Activated gamma-delta T cell (primary cell): ENCODE results near the gene NUP43.
"Not testable (repeated sequence)": the region's sequence is repeated elsewhere in the genome, so short reads cannot be mapped to it uniquely, and the experiment has no call there.

ENCODE experiments used
- DNase-seq: peaks from one replicate; lab custom pipeline; 2025; lab: John Stamatoyannopoulos, UW
- total RNA-seq, 2 donors: gene quantifications; one replicate each; lab custom pipeline; 2026; lab: John Stamatoyannopoulos, UW

The NUP43 gene, protein sequence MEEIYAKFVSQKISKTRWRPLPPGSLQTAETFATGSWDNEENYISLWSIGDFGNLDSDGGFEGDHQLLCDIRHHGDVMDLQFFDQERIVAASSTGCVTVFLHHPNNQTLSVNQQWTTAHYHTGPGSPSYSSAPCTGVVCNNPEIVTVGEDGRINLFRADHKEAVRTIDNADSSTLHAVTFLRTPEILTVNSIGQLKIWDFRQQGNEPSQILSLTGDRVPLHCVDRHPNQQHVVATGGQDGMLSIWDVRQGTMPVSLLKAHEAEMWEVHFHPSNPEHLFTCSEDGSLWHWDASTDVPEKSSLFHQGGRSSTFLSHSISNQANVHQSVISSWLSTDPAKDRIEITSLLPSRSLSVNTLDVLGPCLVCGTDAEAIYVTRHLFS
- 53.8 to 75.5 reads per million in 2 donors for total RNA-seq

GRCh38 chr6:149746147-149746946, at the start of gene NUP43:
Gene NUP43 (minus strand): TSS chr6:149746529. CDS start chr6:149746495, 34 bp downstream.
- DNase-seq: peak; percentile 40

DNA sequence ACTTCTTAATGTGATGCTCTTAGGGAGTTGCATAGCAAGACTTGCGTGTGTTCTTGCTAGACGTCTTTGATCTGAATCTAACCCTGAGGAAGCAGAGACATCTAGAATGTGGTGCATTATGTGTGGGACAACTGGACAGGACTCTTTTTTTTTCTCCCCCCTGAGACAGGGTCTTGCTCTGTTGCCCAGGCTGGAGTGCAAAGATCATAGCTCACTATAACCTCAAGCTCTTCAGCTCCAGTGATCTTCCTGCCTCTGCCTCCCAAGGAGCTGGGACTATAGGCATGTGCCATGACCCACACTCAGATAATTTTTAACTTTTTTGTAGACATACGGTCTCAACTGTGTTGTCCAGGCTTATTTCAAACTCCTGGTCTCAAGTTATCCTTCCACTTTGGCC, 37.2 kb upstream of the NUP43 start:
- DNase-seq: no peak

DNA sequence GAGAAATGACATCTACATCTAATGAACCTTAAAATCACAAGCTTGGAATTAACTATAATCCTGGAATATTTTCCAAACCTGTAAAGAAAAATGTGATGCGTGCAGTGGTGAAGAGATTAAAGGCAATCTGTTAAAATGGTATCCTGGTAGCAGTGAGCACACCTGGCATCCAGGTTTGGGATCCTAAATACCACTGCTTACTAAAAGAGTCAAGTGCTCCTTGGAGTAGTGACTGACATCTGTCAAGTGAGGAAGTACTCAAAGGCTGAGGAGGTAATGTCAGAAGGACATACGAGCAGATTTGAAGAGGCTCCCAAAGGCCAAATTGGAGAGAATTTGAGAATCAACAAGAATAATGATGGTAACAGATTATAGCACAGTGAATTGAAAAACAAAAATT, 36.0 kb upstream of the NUP43 start:
- no peak for DNase-seq

- no peak for DNase-seq
These were observed 35.4 kb upstream of the NUP43 start for GRCh38 chr6:149781715-149782114.

GRCh38 chr6:149779644-149779963, 33.3 kb upstream of the NUP43 start:
- DNase-seq: no peak

DNA sequence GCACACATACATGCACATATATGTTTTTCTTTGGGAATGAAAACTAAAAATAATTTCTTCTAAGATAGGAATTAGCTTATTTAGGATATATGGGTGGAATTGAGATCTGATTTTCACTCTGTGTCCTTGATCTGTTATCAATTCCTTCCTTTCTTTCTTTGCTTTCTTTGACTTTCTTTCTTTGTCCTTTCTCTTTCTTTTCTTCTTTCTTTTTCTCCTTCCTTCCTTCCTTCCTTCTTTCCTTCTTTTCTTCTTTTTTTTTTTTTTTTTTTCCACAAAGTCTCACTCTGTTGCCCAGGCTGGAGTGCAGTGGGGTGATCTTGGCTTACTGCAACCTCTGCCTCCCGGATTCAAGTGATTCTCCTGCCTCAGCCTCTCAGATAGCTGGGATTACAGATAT, 31.3 kb upstream of the NUP43 start:
- DNase-seq: no peak

DNA sequence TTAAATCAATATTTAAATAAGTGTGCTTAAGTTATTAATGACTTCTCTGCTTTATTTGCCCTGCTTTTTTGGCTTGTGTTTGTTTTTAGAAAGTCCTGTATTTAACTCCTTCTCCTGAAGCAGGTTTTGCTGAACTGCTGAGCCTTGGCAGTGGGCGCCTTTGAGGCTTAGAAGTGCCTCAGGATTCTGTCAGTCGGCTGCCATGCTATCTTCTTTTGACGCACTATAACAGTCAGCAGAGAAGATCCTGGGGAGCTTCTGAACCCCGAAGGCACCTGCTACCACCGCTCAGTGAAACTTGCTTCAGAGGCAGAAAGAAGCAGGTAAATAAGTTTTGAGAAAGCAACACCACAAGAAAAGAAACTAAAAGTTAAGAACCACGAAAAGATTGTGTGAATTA, 25.6 kb upstream of the NUP43 start:
- DNase-seq: no peak

DNA sequence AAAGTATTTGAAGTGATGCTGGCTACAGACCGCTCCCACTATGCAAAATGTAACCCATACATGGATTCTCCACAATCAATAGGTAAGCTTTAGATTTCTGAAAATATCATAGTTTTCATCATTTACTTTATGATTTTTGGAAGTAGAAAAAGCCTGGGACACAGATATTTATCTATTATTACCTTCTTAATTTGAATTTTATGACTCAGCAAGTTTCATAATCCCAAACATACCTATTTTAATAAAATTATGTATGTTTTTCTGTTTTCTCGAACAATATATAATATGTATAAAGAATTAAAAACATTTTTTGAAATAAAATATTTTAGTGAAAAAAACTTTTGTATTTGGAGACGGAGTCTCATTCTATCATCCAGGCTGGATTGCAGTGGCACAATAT, 24.9 kb upstream of the NUP43 start:
- no peak for DNase-seq

GRCh38 chr6:149769676-149770075, 23.3 kb upstream of the NUP43 start:
- DNase-seq: no peak

DNA sequence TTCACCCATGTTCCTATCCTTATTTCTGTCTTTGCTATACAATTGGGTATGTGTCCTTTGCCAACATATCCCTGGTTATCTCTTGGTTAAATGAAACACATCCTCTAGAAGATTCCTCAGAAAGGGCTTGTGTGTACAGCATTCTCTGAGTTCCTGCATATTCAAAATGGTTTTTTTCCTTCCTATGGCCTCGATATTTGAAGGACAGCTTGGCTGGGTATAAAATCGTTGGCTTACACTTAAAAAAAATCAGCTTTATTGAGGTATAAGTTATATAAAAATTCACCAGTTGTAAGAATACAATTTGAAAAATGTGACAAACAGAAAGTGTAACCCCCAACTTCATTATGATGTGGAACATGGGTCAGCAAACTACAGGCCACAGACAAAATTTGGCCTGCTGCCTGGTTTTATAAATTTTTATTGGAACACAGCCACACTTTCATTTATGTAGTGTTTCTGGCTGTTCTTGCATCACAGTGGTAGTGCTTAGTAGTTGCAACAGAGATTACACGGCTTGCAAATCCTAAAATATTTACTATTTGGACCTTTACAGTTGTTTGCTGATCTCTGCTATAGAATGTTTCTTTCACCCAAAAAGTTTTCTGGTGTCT, 19.9 kb upstream of the NUP43 start:
- DNase-seq: no peak

DNA sequence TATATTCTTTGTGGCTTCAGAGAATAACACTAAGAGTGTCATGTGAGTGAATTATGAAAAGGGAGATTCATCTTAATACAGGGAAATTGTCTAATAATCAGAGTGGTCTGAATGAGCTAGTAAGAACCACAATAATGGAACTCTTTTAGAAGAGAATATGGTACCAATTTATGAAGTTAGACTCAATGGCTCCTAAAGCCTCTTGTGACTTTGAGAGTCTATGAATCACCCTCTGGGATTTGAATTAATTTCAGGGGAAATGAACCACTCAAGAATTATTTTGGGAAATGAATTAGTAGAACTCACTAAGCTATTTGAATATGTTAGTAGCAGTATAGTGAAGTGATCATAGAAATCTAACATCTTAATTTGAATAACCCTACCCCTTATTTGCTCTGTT, 17.5 kb upstream of the NUP43 start:
- no peak for DNase-seq

DNA sequence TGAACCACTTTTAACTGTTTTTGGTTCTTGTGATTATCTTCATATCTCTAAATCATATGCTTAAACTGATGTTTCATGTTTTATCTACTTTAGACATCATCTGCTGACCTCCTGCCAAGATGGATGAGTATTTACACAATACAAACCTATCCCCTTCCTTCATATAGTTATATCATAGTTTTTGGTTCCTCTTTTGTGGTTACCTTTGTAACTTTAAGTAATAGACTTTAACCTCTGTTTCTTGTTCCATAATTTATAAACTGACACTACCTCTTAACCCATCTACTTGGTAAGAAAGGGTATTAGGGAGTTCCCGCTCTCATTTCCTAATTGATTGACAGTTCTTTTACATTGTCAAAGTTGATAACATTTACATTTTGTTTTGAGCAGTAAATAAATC, 15.1 kb upstream of the NUP43 start:
- no peak for DNase-seq

DNA sequence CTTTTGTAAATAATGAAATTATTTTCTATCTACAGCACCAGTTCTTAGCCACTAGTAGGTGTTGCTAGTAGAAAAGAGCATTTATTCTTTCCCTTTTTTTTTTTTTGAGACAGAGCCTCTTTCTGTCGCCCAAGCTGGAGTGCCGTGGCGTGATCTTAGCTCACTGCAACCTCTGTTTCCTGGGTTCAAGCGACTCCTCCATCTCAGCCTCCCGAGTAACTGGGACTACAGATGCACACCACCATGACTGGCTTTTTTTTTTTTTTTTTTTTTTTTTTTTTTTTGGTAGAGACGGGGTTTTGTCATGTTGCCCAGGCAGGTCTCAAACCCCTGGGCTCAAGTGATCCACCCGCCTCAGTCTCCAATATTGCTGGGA, 9.9 kb upstream of the NUP43 start:
- DNase-seq: no peak

GRCh38 chr6:149755300-149756260, 9.3 kb upstream of the NUP43 start:
- no peak for DNase-seq

DNA sequence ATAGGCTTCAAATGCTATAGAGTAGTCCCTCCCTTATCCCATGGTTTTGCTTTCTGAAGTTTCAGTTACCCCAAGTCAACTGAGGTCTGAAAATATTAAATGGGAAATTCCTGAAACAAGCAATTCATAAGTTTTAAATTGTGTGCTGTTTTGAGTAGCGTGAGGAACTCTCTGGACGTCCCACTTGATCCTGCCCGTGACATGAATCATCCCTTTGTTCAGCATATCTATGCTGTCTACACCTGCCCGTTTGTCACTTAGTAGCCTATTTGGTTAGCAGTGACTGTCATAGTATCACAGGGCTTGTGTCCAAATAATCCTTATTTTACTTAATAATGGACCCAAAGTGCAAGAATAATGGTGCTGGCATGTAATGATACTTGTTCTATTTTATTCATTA, 8.2 kb upstream of the NUP43 start:
- no peak for DNase-seq

DNA sequence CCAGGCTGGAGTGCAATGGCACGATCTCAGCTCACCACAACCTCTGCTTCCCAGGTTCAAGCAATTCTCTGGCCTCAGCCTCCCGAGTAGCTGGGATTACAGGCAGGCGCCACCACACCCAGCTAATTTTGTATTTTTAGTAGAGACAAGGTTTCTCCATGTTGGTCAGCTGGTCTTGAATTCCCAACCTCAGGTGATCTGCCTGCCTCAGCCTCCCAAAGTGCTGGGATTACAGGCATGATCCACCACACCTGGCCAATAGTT, 7.0 kb upstream of the NUP43 start:
- not testable (repeated sequence) for DNase-seq

GRCh38 chr6:149752600-149753373, 6.5 kb upstream of the NUP43 start:
- no peak for DNase-seq

- not testable (repeated sequence) for DNase-seq
These were observed 5.6 kb upstream of the NUP43 start for GRCh38 chr6:149751920-149752319.

DNA sequence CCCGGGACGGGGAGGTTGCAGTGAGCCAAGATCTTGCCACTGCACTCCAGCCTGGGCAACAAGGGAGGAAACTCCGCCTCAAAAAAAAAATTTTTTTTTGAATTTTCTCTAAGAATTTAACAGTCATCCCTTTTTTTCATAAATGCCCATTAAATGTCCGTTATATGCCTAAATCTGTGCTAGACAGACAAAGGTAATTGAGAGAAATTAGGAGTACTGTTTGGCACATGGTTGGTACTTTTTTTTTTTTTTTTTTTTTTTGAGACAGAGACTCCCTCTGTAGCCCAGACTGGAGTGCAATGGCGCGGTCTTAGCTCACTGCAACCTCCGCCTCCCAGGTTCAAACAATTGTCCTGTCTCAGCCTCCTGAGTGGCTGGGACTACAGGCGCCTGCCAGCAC, 4.9 kb upstream of the NUP43 start:
- no peak for DNase-seq

DNA sequence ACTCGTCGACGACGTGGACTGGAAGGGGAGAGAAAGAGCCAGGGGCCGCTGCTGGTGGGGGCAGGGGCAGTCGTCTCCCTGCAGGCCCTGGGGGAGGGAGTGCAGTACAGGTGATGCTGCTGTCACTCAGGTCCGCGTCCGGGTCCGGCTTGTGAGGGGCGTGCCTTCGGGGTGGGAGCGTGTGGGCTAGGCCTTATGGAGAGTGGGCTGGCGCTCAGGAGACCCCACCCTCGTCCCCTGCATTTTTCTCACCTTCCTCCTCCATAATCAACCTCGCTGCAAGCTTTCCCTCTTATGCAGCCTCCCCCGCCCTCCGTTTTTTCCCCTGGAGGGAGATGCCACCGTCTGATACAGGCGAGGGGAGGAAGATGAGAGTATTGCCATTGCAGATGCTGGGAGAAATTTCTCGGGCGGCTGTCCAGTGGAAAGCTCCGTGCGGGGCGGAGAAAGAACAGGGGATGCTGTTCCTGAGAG, 3.8 kb upstream of the NUP43 start:
- peak; percentile 45 for DNase-seq

- peak; percentile 88 for DNase-seq
These were observed 3.3 kb upstream of the NUP43 start, which contains the start of gene PCMT1 for GRCh38 chr6:149749594-149750135. Gene PCMT1 (plus strand): TSS chr6:149749741. CDS start chr6:149749902, 161 bp downstream.
